Neural cell (in vitro differentiated cells): ENCODE data around the gene PRKCA.

Source experiments
- CTCF ChIP-seq: fragments of 450-650 bp; IDR thresholded peaks from 2 replicates; pipeline ENCODE4 v1.5.1; 2014; ENCODE audit warnings: antibody characterized with exemption, mild to moderate bottlenecking, moderate library complexity; ENCODE audit not compliant: poor library complexity, severe bottlenecking
- EP300 ChIP-seq: fragments of 450-650 bp; conservative IDR thresholded peaks from 2 replicates; pipeline ENCODE4 v1.6.1; 2014; ENCODE audit warnings: antibody characterized with exemption, mild to moderate bottlenecking, moderate library complexity; ENCODE audit not compliant: poor library complexity, severe bottlenecking
- EZH2 ChIP-seq: fragments of 200-600, 300-800 bp; shearing (Covaris generic), sonication (generic); IDR thresholded peaks from 2 replicates; pipeline ENCODE4 v1.6.1; 2014; ENCODE audit warnings: antibody characterized with exemption, low read length, borderline replicate concordance, mild to moderate bottlenecking; ENCODE audit not compliant: insufficient read depth, poor library complexity, severe bottlenecking
- RAD21 ChIP-seq: fragments of 450-650 bp; conservative IDR thresholded peaks from 2 replicates; pipeline ENCODE4 v1.6.1; 2014; ENCODE audit warnings: antibody characterized with exemption, mild to moderate bottlenecking, moderate library complexity
- TAF1 ChIP-seq: IDR thresholded peaks from 2 replicates; pipeline ENCODE4 v1.6.1; 2012; ENCODE audit warnings: low read depth

- no peak for TF ChIP-seq CTCF
- TF ChIP-seq EP300: no peak
- no peak for TF ChIP-seq RAD21
- no peak for TF ChIP-seq TAF1
- TF ChIP-seq EZH2: no peak
Observed at GRCh38 chr17:66655861-66656260, 353.4 kb downstream of the PRKCA start.
